K562 (cell line): Measurements from ENCODE around the gene PPP1R15A. TPM values are rescaled to one million over a fixed set of nuclear protein-coding genes. Genes with fewer than 3 reads are reported as not detected.

ENCODE experiments used
- AFF4 ChIP-seq: sonication (generic); formaldehyde crosslinking; IDR thresholded peaks from 2 replicates; pipeline ENCODE4 v1.8.0; 2023; ENCODE audit warnings: mild to moderate bottlenecking, missing genetic modification reagents
- ATF6 ChIP-seq: sonication (generic); formaldehyde crosslinking; IDR thresholded peaks from 2 replicates; pipeline ENCODE4 v1.4.0; 2020; ENCODE audit warnings: mild to moderate bottlenecking, missing genetic modification reagents
- CAMTA2 ChIP-seq: fragments of 250-450 bp; sonication (Bioruptor Pico); conservative IDR thresholded peaks from 2 replicates; pipeline ENCODE4 v1.5.1; 2022
- GATAD2A ChIP-seq: fragments of 450-650 bp; IDR thresholded peaks from 2 replicates; pipeline ENCODE4 v1.6.1; 2017
- MYC ChIP-seq, 2 experiments: fragments of 250-450 bp in 1 of 2; sonication (Bioruptor Pico) in 1 of 2; IDR thresholded peaks; 2 replicates each; pipeline versions ENCODE4 v1.5.1 to v1.6.1; 2012 to 2021; ENCODE audit warnings: low read depth in 2 of 2, borderline replicate concordance in 1 of 2, improper control_type of control experiment in 1 of 2, low read length in 1 of 2, mild to moderate bottlenecking in 1 of 2, moderate library complexity in 1 of 2
- ZBED1 ChIP-seq: IDR thresholded peaks from 2 replicates; pipeline ENCODE4 v1.6.1; 2014
- ZBTB40 ChIP-seq, 2 experiments: fragments of 450-650 bp in 1 of 2; sonication (generic) in 1 of 2; formaldehyde crosslinking in 1 of 2; IDR thresholded peaks; 2 replicates each; pipeline versions ENCODE4 v1.7.1 to v1.9.0; 2016 to 2022; ENCODE audit warnings: inconsistent platforms in 1 of 2, mild to moderate bottlenecking in 1 of 2, missing genetic modification reagents in 1 of 2
- ZFX ChIP-seq: sonication (generic); formaldehyde crosslinking; IDR thresholded peaks from 2 replicates; pipeline ENCODE4 v1.8.0; 2022; ENCODE audit warnings: mild to moderate bottlenecking, missing genetic modification reagents, moderate library complexity
- ZNF140 ChIP-seq: fragments of 250-450 bp; sonication (Bioruptor Pico); IDR thresholded peaks from 2 replicates; pipeline ENCODE4 v1.8.0; 2021; ENCODE audit warnings: moderate library complexity, mild to moderate bottlenecking, inconsistent platforms
- ZNF785 ChIP-seq: fragments of 250-450 bp; sonication (Bioruptor Pico); IDR thresholded peaks from 2 replicates; pipeline ENCODE4 v1.4.0; 2020; ENCODE audit warnings: mild to moderate bottlenecking
- polyA plus RNA-seq, 8 experiments: library from polyadenylated mRNA; depleted of rRNA in 4 of 8; stranded (reverse) in 5 of 8; unstranded in 3 of 8; fragments of >200 nt; fragmentation: Nextera tagmentation in 2 of 8; fragmentation: Illumina TruSeq in 1 of 8; extraction: Ambion mirVana in 2 of 8; extraction: Trizol in 1 of 8; gene quantifications; 2 replicates each; pipeline versions ENCODE4 v1.2.1 to v1.2.3, GENCODE V29; 2011 to 2014; ENCODE audit warnings: inconsistent platforms in 1 of 8, missing spikeins in 1 of 8
- total RNA-seq, 7 experiments: library from RNA; depleted of rRNA in 6 of 7; stranded (reverse); fragments of >200 nt in 6 of 7; fragmentation: Illumina TruSeq in 2 of 7; extraction: Trizol in 2 of 7; gene quantifications; 2 replicates each; pipeline versions ENCODE4 v1.2.1 to v1.2.3, GENCODE V29; 2011 to 2021; ENCODE audit warnings: low replicate concordance in 1 of 7

Gene PPP1R15A
- total and polyA plus RNA-seq, 9 of the 15 experiments (the other 6 are each of a cell fraction or from before 2014, with no cell fraction given): 0.42 to 73.7 (median 44.0) TPM

- TF ChIP-seq CAMTA2 (CRISPR knock-in tag): no peak
- TF ChIP-seq ZNF785 (CRISPR knock-in tag): no peak
- TF ChIP-seq AFF4: no peak
- TF ChIP-seq MYC (IDR thresholded peaks at IDR 0.05; ENCODE audit: low read depth, low read length): no peak
- TF ChIP-seq MYC (CRISPR knock-in tag; IDR thresholded peaks at IDR 0.05; ENCODE audit: borderline replicate concordance, low read depth): 0 out of 2 replicates have a peak, but pooled peaks have one; percentile 18
- TF ChIP-seq ZFX (CRISPR knock-in tag): no peak
- no peak for TF ChIP-seq ZBTB40 (IDR thresholded peaks at IDR 0.05)
- no peak for TF ChIP-seq ZBTB40 (CRISPR knock-in tag; IDR thresholded peaks at IDR 0.05)
- no peak for TF ChIP-seq ATF6 (CRISPR knock-in tag)
- TF ChIP-seq ZNF140 (CRISPR knock-in tag): no peak
- TF ChIP-seq ZBED1: no peak
- TF ChIP-seq GATAD2A: no peak
These were observed 5.6 kb downstream of the PPP1R15A start (continued) for GRCh38 chr19:48877855-48878195.
